K562 (cell line): Measurements from ENCODE around the gene RSF1. TPM values are rescaled to one million over a fixed set of nuclear protein-coding genes. Genes with fewer than 3 reads are reported as not detected.

Experiments
- ATF1 ChIP-seq, 2 experiments: fragments of 450-650 bp in 1 of 2; IDR thresholded peaks; 2 replicates each; pipeline ENCODE4 v1.6.1; 2016; ENCODE audit warnings: missing compliant biosample characterization in 1 of 2, missing genetic modification characterization in 1 of 2
- CBX8 ChIP-seq: fragments of 200-600 bp; sonication (generic); IDR thresholded peaks from 2 replicates; pipeline ENCODE4 v1.6.1; 2012; ENCODE audit warnings: borderline replicate concordance, mixed run types, low read depth, mild to moderate bottlenecking, moderate library complexity, mixed read lengths, low read length, control low read depth, inconsistent platforms; ENCODE audit not compliant: poor library complexity, severe bottlenecking; ENCODE audit errors: extremely low read depth
- CCAR2 ChIP-seq: fragments of 200-400 bp; formaldehyde crosslinking; IDR thresholded peaks from 2 replicates; pipeline ENCODE4 v1.6.1; 2017; ENCODE audit warnings: mild to moderate bottlenecking, low read depth, low read length
- CSDE1 ChIP-seq, 2 experiments: fragments of 450-650 bp; IDR thresholded peaks; 2 replicates each; pipeline ENCODE4 v1.6.1; 2016; ENCODE audit warnings: mild to moderate bottlenecking in 1 of 2
- DPF2 ChIP-seq: fragments of 450-650 bp; IDR thresholded peaks from 2 replicates; pipeline ENCODE4 v1.6.1; 2016
- EGR1 ChIP-seq: fragments of 450-650 bp; conservative IDR thresholded peaks from 2 replicates; pipeline ENCODE4 v1.6.1; 2017; ENCODE audit warnings: mild to moderate bottlenecking
- ELF4 ChIP-seq: fragments of 450-650 bp; formaldehyde crosslinking; IDR thresholded peaks from 2 replicates; pipeline ENCODE4 v1.4.0; 2022; ENCODE audit warnings: missing genetic modification characterization
- ETV6 ChIP-seq, 3 experiments: fragments of 150-350 bp in 1 of 3; sonication (generic) in 1 of 3; formaldehyde crosslinking in 1 of 3; IDR thresholded peaks; 2 replicates each; pipeline versions ENCODE4 v1.6.1 to v1.8.0; 2014 to 2022; ENCODE audit warnings: borderline replicate concordance in 2 of 3, low read depth in 2 of 3, antibody characterized with exemption in 1 of 3, low read length in 1 of 3, mild to moderate bottlenecking in 1 of 3, missing genetic modification reagents in 1 of 3
- GTF2A2 ChIP-seq: IDR thresholded peaks from 2 replicates; pipeline ENCODE4 v1.6.1; 2016; ENCODE audit warnings: mild to moderate bottlenecking, missing genetic modification characterization, missing compliant biosample characterization
- HNRNPL ChIP-seq: fragments of 200-400 bp; formaldehyde crosslinking; IDR thresholded peaks from 2 replicates; pipeline ENCODE4 v1.6.1; 2017; ENCODE audit warnings: low read depth, mild to moderate bottlenecking, low read length
- JUN ChIP-seq, 2 experiments: sonication (generic) in 1 of 2; formaldehyde crosslinking in 1 of 2; IDR thresholded peaks; 2 replicates each; pipeline versions ENCODE4 v1.6.1 to v1.8.0; 2012 to 2022; ENCODE audit warnings: borderline replicate concordance in 2 of 2, mild to moderate bottlenecking in 2 of 2, improper control_type of control experiment in 1 of 2, low read depth in 1 of 2, low read length in 1 of 2, missing genetic modification reagents in 1 of 2
- KLF16 ChIP-seq: IDR thresholded peaks from 2 replicates; pipeline ENCODE4 v1.6.1; 2016; ENCODE audit warnings: antibody characterized with exemption
- MAFG ChIP-seq: fragments of 450-650 bp; conservative IDR thresholded peaks from 2 replicates; pipeline ENCODE4 v1.6.1; 2016; ENCODE audit warnings: missing genetic modification characterization, missing compliant biosample characterization
- MEF2D ChIP-seq: conservative IDR thresholded peaks from 2 replicates; pipeline ENCODE4 v1.6.1; 2016; ENCODE audit warnings: low read depth, missing genetic modification characterization, missing compliant biosample characterization
- NONO ChIP-seq, 2 experiments: fragments of 200-400 bp in 1 of 2; fragments of 450-650 bp in 1 of 2; formaldehyde crosslinking in 1 of 2; IDR thresholded peaks; 2 replicates each; pipeline ENCODE4 v1.6.1; 2017; ENCODE audit warnings: low read depth in 2 of 2, mild to moderate bottlenecking in 2 of 2, moderate library complexity in 2 of 2, low read length in 1 of 2
- POLR2AphosphoS5 ChIP-seq: IDR thresholded peaks from 2 replicates; pipeline ENCODE4 v1.6.1; 2011; ENCODE audit warnings: mild to moderate bottlenecking, low read depth, low read length, moderate library complexity; ENCODE audit not compliant: control insufficient read depth, insufficient read depth
- STAG1 ChIP-seq: sonication (generic); formaldehyde crosslinking; IDR thresholded peaks from 2 replicates; pipeline ENCODE4 v1.5.0; 2020; ENCODE audit warnings: missing genetic modification reagents, borderline replicate concordance
- TBL1XR1 ChIP-seq, 2 experiments: IDR thresholded peaks; 2 replicates each; pipeline ENCODE4 v1.6.1; 2012; ENCODE audit warnings: improper control_type of control experiment in 2 of 2, low read length in 2 of 2, mild to moderate bottlenecking in 1 of 2
- TEAD2 ChIP-seq: fragments of 450-650 bp; IDR thresholded peaks from 2 replicates; pipeline ENCODE4 v1.6.1; 2016; ENCODE audit warnings: missing genetic modification characterization, control low read depth, missing compliant biosample characterization
- TFAM ChIP-seq: fragments of 250-450 bp; sonication (Bioruptor Pico); conservative IDR thresholded peaks from 2 replicates; pipeline ENCODE4 v1.5.0; 2021; ENCODE audit warnings: mild to moderate bottlenecking, moderate library complexity
- ZBTB17 ChIP-seq: fragments of 450-650 bp; formaldehyde crosslinking; IDR thresholded peaks from 2 replicates; pipeline ENCODE4 v1.4.0; 2020; ENCODE audit warnings: mild to moderate bottlenecking
- ZKSCAN8 ChIP-seq: fragments of 200-800 bp; sonication (Bioruptor generic); IDR thresholded peaks from 2 replicates; pipeline ENCODE4 v1.6.1; 2016; ENCODE audit warnings: missing genetic modification characterization, missing compliant biosample characterization
- ZNF124 ChIP-seq: sonication (generic); formaldehyde crosslinking; IDR thresholded peaks from 2 replicates; pipeline ENCODE4 v1.8.1; 2022; ENCODE audit warnings: missing genetic modification reagents
- ZNF766 ChIP-seq: fragments of 200-800 bp; sonication (Bioruptor generic); conservative IDR thresholded peaks from 2 replicates; pipeline ENCODE4 v1.6.1; 2016; ENCODE audit warnings: missing genetic modification characterization, missing compliant biosample characterization
- ZZZ3 ChIP-seq: fragments of 450-650 bp; IDR thresholded peaks from 2 replicates; pipeline ENCODE4 v1.6.1; 2016; ENCODE audit warnings: antibody characterized with exemption, mild to moderate bottlenecking, moderate library complexity
- polyA plus RNA-seq, 8 experiments: library from polyadenylated mRNA; depleted of rRNA in 4 of 8; stranded (reverse) in 5 of 8; unstranded in 3 of 8; fragments of >200 nt; fragmentation: Nextera tagmentation in 2 of 8; fragmentation: Illumina TruSeq in 1 of 8; extraction: Ambion mirVana in 2 of 8; extraction: Trizol in 1 of 8; gene quantifications; 2 replicates each; pipeline versions ENCODE4 v1.2.1 to v1.2.3, GENCODE V29; 2011 to 2014; ENCODE audit warnings: inconsistent platforms in 1 of 8, missing spikeins in 1 of 8
- total RNA-seq, 7 experiments: library from RNA; depleted of rRNA in 6 of 7; stranded (reverse); fragments of >200 nt in 6 of 7; fragmentation: Illumina TruSeq in 2 of 7; extraction: Trizol in 2 of 7; gene quantifications; 2 replicates each; pipeline versions ENCODE4 v1.2.1 to v1.2.3, GENCODE V29; 2011 to 2021; ENCODE audit warnings: low replicate concordance in 1 of 7
- TF ChIP-seq, protein P1 (sequence below): sonication (generic); formaldehyde crosslinking; IDR thresholded peaks from 2 replicates; pipeline ENCODE4 v1.8.0; 2022; ENCODE audit warnings: missing genetic modification reagents, mild to moderate bottlenecking, borderline replicate concordance
- TF ChIP-seq, protein P2 (sequence below): fragments of 250-450 bp; sonication (Bioruptor Pico); IDR thresholded peaks from 2 replicates; pipeline ENCODE4 v1.8.0; 2021; ENCODE audit warnings: borderline replicate concordance, mild to moderate bottlenecking, moderate library complexity; ENCODE audit not compliant: poor library complexity, severe bottlenecking

Gene RSF1
- total and polyA plus RNA-seq, 9 of the 15 experiments (the other 6 are each of a cell fraction or from before 2014, with no cell fraction given), result 9.7 to 63.6 (median 42.8) TPM

GRCh38 chr11:77637345-77638165 is 183.0 kb downstream of the RSF1 start, which contains the start of gene CLNS1A (continued):
- no peak for TF ChIP-seq ETV6 (IDR thresholded peaks at IDR 0.05; ENCODE audit: borderline replicate concordance in 1 of 2, low read depth in 2 of 2, low read length in 1 of 2)
- no peak for TF ChIP-seq ETV6 (CRISPR knock-in tag; IDR thresholded peaks at IDR 0.05; ENCODE audit: borderline replicate concordance)
- TF ChIP-seq HNRNPL, result no peak
- TF ChIP-seq NONO (IDR thresholded peaks at IDR 0.05; ENCODE audit: low read depth in 2 of 2, low read length in 1 of 2), result no peak
- peak; percentile 68; the same call in 1 of the 2 replicates for TF ChIP-seq ELF4
- TF ChIP-seq ZZZ3, result no peak
- TF ChIP-seq, protein P1, sequence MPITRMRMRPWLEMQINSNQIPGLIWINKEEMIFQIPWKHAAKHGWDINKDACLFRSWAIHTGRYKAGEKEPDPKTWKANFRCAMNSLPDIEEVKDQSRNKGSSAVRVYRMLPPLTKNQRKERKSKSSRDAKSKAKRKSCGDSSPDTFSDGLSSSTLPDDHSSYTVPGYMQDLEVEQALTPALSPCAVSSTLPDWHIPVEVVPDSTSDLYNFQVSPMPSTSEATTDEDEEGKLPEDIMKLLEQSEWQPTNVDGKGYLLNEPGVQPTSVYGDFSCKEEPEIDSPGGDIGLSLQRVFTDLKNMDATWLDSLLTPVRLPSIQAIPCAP (CRISPR knock-in tag), result no peak
- peak in 1 of 2 experiments; percentile 60; a peak in 1 of 4 replicates for TF ChIP-seq TBL1XR1 (IDR thresholded peaks at IDR 0.05; ENCODE audit: low read length in 2 of 2)
- TF ChIP-seq CSDE1 (IDR thresholded peaks at IDR 0.05), result no peak
- no peak for TF ChIP-seq ATF1 (CRISPR knock-in tag; IDR thresholded peaks at IDR 0.05)
- peak; percentile 61 for TF ChIP-seq ATF1 (tag; IDR thresholded peaks at IDR 0.05)
- TF ChIP-seq CCAR2, result no peak
- TF ChIP-seq ZBTB17 (CRISPR knock-in tag), result 0 out of 2 replicates have a peak, but pooled peaks have one; percentile 40
- TF ChIP-seq STAG1 (CRISPR knock-in tag), result no peak
- TF ChIP-seq KLF16, result no peak
- TF ChIP-seq TEAD2 (tag), result peak; percentile 70
- 0 out of 2 replicates have a peak, but pooled peaks have one; percentile 45 for TF ChIP-seq JUN (IDR thresholded peaks at IDR 0.05; ENCODE audit: borderline replicate concordance, low read depth, low read length)
- peak; percentile 42; the same call in 1 of the 2 replicates for TF ChIP-seq JUN (CRISPR knock-in tag; IDR thresholded peaks at IDR 0.05; ENCODE audit: borderline replicate concordance)
- TF ChIP-seq MAFG, result no peak
- no peak for TF ChIP-seq TFAM (CRISPR knock-in tag)
- TF ChIP-seq EGR1, result no peak
- no peak for TF ChIP-seq ZKSCAN8
- 0 out of 2 replicates have a peak, but pooled peaks have one; percentile 29 for TF ChIP-seq ZNF766 (CRISPR knock-in tag)
- TF ChIP-seq, protein P2, sequence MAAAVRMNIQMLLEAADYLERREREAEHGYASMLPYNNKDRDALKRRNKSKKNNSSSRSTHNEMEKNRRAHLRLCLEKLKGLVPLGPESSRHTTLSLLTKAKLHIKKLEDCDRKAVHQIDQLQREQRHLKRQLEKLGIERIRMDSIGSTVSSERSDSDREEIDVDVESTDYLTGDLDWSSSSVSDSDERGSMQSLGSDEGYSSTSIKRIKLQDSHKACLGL (CRISPR knock-in tag), result peak; percentile 40
- no peak for TF ChIP-seq CBX8
- no peak for TF ChIP-seq ZNF124 (CRISPR knock-in tag)
- TF ChIP-seq MEF2D, result no peak
- TF ChIP-seq GTF2A2 (tag), result no peak
- no peak; the same call in 1 of the 2 replicates for TF ChIP-seq DPF2
- peak; percentile 93 for TF ChIP-seq POLR2AphosphoS5
